AG04449 (cell line): Measurements from ENCODE around the gene CGB5.

Source experiments
- CTCF ChIA-PET: fragments of 350-600 bp; formaldehyde crosslinking; extraction: SDS; loops from one replicate; lab custom pipeline; 2021; ENCODE audit warnings: antibody characterized with exemption; lab: Yijun Ruan, JAX
- POLR2A ChIA-PET: fragments of 400-600, 350-600 bp; formaldehyde crosslinking; extraction: SDS; loops from one replicate; lab custom pipeline; 2020; ENCODE audit warnings: antibody characterized with exemption, inconsistent platforms; lab: Yijun Ruan, JAX
- DNase-seq: peaks from one replicate; pipeline ENCODE4 v3.0.0-alpha.2; 2010; ENCODE audit warnings: low read depth, low spot score
- H3K4me3 ChIP-seq: 2 replicates; pipeline ENCODE4 v1.5.1; 2011; ENCODE audit warnings: low read depth, mild to moderate bottlenecking, control low read depth, low read length
- TF ChIP-seq, protein P1 (sequence below): IDR thresholded peaks from one replicate; pipeline ENCODE4 v1.5.1; 2011; ENCODE audit warnings: mild to moderate bottlenecking, moderate library complexity, low read length, control low read depth, inconsistent platforms; ENCODE audit not compliant: insufficient read depth; ENCODE audit errors: missing control alignments

Gene CGB5

DNA sequence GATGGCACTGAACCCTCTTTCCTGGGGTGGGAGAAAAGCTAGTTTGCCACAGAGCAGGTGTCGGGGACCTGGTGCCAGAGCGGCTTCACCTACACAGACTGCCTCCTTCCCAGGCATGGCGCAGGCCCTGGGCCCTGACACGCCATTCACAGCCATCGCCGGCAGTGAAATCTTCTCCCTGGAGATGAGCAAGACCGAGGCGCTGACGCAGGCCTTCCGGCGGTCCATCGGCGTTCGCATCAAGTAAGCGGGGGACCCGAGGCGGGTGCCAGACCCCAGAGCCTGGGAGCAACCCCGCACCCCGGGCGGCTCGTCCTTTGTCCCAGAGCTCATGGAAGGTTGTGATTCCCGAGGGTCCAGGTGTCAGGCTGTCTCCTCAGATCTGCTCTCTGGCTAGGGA is 36.7 kb upstream of the CGB5 start:
- ChIA-PET CTCF (interaction anchor here (1.0 to 11.0 kb wide), 4 partner anchors 8 to 218 kb away, joined by 3 to 146 read pairs (median 8); no protein-coding TSS in a partner anchor), POLR2A (interaction anchor here (1.6 kb wide), 1 partner anchor 9 kb away, joined by 3 read pairs; no protein-coding TSS in a partner anchor)
- TF ChIP-seq, protein P1, sequence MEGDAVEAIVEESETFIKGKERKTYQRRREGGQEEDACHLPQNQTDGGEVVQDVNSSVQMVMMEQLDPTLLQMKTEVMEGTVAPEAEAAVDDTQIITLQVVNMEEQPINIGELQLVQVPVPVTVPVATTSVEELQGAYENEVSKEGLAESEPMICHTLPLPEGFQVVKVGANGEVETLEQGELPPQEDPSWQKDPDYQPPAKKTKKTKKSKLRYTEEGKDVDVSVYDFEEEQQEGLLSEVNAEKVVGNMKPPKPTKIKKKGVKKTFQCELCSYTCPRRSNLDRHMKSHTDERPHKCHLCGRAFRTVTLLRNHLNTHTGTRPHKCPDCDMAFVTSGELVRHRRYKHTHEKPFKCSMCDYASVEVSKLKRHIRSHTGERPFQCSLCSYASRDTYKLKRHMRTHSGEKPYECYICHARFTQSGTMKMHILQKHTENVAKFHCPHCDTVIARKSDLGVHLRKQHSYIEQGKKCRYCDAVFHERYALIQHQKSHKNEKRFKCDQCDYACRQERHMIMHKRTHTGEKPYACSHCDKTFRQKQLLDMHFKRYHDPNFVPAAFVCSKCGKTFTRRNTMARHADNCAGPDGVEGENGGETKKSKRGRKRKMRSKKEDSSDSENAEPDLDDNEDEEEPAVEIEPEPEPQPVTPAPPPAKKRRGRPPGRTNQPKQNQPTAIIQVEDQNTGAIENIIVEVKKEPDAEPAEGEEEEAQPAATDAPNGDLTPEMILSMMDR: no peak
- DNase-seq: no peak
- H3K4me3 ChIP-seq: no peak overlapping the region

DNA sequence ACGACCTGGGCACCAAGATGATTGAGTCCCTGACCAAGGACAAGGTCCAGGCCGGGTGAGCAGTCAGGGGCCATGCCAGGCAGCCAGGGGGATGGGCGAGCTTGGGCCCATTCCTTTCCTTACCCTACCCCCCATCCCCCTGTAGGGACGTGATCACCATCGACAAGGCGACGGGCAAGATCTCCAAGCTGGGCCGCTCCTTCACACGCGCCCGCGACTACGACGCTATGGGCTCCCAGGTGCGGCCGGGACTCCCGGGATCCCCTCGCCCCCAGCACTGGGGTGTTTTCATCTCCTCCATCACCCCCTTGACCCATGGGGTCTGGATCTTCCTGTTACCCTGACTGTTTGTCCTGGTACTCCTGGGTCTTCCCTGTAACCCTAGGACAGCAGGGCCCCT is 33.8 kb upstream of the CGB5 start:
- H3K4me3 ChIP-seq: no peak overlapping the region
- ChIA-PET POLR2A (no interaction called here), CTCF (interaction anchor here (0.6 to 11.0 kb wide), 5 partner anchors 8 to 190 kb away, joined by 3 to 146 read pairs (median 11); partner anchors contain the start of genes GYS1, LHB and RUVBL2)
- TF ChIP-seq, protein P1: no peak
- no peak for DNase-seq

DNA sequence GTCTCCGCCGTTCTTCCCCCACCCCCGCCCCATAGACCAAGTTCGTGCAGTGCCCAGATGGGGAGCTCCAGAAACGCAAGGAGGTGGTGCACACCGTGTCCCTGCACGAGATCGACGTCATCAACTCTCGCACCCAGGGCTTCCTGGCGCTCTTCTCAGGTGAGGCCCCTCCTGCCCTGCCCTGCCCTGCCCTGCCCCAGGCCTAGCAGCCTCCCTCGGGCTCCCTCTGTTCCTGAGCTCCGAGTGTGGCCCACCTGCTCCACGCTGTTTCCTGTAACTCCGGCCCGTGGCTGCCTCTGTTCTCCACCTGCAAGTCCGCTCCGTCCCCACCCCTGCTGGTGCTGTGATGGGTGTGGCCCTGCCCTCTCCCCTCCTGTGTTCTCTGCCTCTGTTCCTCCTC is 33.2 kb upstream of the CGB5 start:
- ChIA-PET CTCF (interaction anchor here (3.3 to 11.0 kb wide), 2 partner anchors 11 to 17 kb away, joined by 15 to 146 read pairs; partner anchors contain the start of genes GYS1 and RUVBL2), POLR2A (no interaction called here)
- no peak for DNase-seq
- TF ChIP-seq, protein P1: no peak
- H3K4me3 ChIP-seq: no peak overlapping the region

DNA sequence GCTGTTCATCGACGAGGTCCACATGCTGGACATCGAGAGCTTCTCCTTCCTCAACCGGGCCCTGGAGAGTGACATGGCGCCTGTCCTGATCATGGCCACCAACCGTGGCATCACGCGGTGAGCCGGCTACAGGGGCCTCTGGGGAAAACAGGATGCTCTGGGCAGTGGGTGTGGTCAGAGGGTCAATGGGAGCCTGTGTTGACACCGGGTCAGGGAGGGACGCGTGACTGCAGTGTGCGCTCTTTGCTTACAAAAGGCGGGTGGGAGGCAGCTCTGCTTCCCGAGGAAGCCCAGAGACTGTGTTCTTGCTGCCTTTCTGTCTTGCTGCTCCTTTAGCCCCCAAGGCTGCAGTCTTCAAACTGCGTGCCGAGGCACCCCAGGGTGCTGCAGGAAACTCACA is 32.5 kb upstream of the CGB5 start:
- CTCF ChIA-PET: interaction anchor here (11.0 kb wide), 1 partner anchor 12 kb away, joined by 146 read pairs; no protein-coding TSS in a partner anchor
- POLR2A ChIA-PET: no interaction called here
- no peak for DNase-seq
- TF ChIP-seq, protein P1: no peak
- H3K4me3 ChIP-seq: no peak overlapping the region

DNA sequence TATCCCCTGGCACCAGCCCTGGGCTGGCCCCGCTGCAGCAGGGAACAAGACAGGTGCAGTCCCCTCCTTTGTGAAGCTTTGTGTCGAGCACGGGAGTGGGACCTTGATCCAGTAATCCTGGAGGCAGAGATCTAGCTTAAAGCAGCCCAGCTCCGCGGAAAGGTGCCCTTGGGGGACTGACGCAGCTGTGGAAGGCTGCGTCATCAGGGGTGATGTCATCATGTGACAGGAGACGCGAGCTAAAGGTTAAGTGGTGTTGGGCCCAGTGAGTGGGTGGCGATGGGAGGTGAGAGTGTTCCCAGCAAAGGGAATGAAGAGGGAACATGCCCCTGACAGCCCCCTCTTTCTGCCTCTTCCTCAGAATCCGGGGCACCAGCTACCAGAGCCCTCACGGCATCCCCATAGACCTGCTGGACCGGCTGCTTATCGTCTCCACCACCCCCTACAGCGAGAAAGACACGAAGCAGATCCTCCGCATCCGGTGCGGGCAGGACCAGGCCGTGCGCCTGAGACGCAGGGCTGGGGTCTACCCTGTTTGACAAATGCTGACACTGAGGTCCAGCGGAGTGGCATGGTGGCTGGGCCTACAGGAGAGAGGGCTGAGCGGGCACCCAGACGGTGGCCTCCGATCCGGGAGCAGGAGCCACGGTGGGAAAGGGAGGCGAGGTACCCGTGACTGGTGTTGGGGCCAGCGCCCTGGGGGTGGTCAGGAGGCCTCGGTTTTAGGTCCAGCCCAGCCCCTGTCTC is 29.4 kb upstream of the CGB5 start:
- no peak for DNase-seq
- H3K4me3 ChIP-seq: no peak overlapping the region
- CTCF ChIA-PET: interaction anchor here (1.2 to 11.0 kb wide), 4 partner anchors 12 to 212 kb away, joined by 3 to 146 read pairs (median 10); partner anchors contain the start of genes GYS1 and RUVBL2
- POLR2A ChIA-PET: interaction anchor here (0.7 to 1.2 kb wide), 2 partner anchors 21 to 47 kb away, joined by 3 read pairs; partner anchors contain the start of gene GYS1
- TF ChIP-seq, protein P1: no peak

DNA sequence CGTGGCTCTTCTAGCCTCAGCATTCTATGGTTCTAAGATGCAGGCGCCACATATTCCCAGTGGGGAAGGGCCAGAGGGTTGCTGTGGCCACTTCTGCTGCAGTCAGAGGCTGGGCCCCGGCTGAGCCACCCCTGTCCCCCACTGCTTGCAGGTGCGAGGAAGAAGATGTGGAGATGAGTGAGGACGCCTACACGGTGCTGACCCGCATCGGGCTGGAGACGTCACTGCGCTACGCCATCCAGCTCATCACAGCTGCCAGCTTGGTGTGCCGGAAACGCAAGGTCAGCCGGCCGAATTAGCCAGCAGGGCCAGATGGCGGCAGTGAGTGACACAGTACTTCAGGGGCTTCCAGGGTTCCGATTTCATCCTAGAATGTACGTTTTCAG is 28.8 kb upstream of the CGB5 start:
- ChIA-PET CTCF (interaction anchor here (1.3 to 11.0 kb wide), 2 partner anchors 13 to 16 kb away, joined by 3 to 146 read pairs; no protein-coding TSS in a partner anchor), POLR2A (no interaction called here)
- no peak for DNase-seq
- H3K4me3 ChIP-seq: no peak overlapping the region
- TF ChIP-seq, protein P1: no peak
